GM12801 (cell line): ENCODE data around the gene ADRB1.

Experiments used
- TF ChIP-seq, protein P1 (sequence below): IDR thresholded peaks from one replicate; pipeline ENCODE4 v1.5.1; 2011; ENCODE audit warnings: control low read depth; ENCODE audit not compliant: insufficient read length; ENCODE audit errors: extremely low read depth

Gene ADRB1

DNA sequence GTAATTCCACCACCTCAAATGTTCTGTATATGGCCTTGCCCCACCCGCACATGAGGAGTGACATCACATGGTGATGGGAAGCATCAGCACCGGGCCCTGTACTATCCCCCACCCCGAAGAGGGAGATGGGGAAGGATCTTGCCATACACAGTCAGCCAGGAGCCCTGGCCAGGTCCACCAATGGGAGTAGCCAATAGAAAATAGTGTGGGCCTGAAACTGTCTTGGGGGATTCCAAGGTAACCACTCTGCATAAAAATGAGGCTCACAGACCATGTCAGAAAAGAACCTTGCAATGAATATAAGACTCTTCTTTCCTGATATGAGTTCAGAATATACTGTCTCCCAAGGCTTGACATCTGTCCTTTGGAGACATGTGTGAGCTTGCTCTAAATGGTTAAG, 51.1 kb downstream of the ADRB1 start:
- TF ChIP-seq, protein P1, sequence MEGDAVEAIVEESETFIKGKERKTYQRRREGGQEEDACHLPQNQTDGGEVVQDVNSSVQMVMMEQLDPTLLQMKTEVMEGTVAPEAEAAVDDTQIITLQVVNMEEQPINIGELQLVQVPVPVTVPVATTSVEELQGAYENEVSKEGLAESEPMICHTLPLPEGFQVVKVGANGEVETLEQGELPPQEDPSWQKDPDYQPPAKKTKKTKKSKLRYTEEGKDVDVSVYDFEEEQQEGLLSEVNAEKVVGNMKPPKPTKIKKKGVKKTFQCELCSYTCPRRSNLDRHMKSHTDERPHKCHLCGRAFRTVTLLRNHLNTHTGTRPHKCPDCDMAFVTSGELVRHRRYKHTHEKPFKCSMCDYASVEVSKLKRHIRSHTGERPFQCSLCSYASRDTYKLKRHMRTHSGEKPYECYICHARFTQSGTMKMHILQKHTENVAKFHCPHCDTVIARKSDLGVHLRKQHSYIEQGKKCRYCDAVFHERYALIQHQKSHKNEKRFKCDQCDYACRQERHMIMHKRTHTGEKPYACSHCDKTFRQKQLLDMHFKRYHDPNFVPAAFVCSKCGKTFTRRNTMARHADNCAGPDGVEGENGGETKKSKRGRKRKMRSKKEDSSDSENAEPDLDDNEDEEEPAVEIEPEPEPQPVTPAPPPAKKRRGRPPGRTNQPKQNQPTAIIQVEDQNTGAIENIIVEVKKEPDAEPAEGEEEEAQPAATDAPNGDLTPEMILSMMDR: no peak

DNA sequence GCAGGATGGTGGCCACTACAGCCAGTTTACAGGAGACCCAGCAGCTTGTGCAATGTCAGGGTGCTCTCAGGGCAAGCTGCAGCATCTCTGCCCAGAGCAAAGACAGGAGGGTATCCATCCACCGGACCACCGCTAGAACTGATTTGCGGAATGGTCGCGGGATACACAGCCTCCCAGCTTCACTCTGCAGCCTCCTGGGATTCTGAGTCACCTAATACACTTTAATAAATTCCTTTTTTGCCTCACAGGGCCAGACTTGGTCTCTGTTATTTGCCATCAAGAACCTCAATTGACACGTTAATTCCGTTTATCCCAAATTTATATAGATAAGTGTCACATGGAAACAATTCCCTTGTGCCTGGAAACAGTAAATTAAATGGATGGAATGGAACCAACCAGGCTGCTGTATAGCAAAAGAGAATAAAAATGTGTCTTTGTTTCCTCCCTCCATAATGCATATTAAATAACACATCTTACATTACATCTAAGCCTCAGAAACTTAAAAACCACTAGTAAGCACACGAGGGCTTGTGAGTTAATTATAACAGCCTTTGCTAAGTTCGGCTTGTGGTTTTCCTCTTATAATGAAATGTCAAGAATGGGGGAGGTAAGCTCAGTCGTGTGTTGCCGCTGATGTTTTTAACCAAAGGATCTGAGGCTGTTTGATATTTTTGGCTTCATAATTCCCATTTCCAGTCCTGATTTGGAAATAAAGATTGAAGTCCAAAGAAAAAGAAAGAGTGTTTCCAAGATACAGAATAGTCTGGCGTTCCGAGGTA, 52.1 kb downstream of the ADRB1 start:
- TF ChIP-seq, protein P1: no peak
